ENCODE results near the gene PSMD13.

PSMD13 gene

DNA sequence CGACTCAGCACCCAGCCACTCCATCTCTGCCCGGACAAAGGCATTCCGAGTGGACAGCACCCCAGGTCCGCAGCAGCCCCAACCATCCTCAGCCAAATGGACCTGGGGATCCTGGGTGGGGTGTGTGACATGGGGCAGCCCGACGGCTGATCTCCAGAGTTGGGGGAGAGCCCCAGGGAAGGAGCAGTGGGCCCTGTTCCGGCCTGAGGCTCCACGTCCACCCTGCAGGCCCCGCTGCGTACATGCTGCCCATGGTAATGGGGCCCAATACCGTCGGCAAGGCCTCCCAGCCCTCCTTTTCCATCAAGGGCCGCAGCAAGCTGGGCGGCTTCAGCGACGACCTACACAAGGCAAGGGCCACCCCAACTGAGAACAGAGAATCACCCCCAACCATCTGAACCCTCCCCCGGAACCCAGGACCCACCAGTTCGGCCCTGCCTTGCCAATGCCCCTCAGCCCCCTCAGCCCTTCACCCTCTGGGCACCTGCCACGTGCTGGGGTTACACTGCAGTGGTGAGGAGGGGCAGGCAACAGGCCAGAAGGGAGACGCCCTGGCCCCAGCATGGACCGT lies 38.5 kb upstream of the PSMD13 start:
- Histone ChIP-seq H3K4me1 (ENCODE audit: control insufficient read depth, insufficient read depth, low read length) (no peaks in the 10 kb centered on the region), H3K27me3 (ENCODE audit: control insufficient read depth, insufficient read depth, low read length) (no peaks in the 10 kb centered on the region), H3K9ac (ENCODE audit: low read depth, low read length) (no peak overlapping the region)

DNA sequence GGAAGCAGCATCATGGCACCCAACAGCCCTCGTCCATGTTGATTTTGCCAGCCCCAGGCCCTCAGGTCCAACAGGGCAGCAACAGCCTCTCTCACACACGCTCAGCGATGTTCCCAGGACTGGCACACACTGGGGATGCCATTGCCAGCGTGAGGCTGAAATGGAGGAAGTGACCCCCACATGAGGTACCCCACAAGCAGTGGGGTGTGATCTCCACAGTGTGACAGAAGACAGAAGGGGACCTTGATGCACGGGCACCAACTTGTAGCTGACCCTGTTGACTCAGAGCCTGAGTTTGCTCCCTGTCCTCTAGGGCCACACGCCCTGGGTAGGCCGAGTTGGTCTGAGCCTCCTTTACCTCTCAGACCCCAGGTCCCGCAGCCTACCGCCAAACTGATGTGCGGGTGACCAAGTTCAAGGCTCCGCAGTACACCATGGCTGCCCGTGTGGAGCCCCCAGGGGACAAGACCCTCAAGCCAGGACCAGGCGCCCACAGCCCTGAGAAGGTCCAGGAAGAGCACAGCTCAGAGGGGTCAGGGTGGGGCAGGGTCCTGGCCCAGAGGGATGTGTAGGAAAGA lies 37.7 kb upstream of the PSMD13 start:
- peaks cover 4% of the 10 kb centered on the region for H3K36me3 ChIP-seq (ENCODE audit: control insufficient read depth, insufficient read depth, low read length)
- H3K27ac ChIP-seq (ENCODE audit: low read depth, low read length) = no peak overlapping the region

More for the DNA sequence above, 38.5 kb upstream of the PSMD13 start:
- no peaks in the 10 kb centered on the region for H3K36me3 ChIP-seq (ENCODE audit: control insufficient read depth, insufficient read depth, low read length)
- H3K27ac ChIP-seq (ENCODE audit: low read depth, low read length) = no peak overlapping the region
- no peak overlapping the region for H3K4me3 ChIP-seq (ENCODE audit: low read depth, low read length)
- H3K9me3 ChIP-seq (ENCODE audit: control insufficient read depth, insufficient read depth, low read length) = no peaks in the 10 kb centered on the region; the same call in 1 of the 2 replicates

DNA sequence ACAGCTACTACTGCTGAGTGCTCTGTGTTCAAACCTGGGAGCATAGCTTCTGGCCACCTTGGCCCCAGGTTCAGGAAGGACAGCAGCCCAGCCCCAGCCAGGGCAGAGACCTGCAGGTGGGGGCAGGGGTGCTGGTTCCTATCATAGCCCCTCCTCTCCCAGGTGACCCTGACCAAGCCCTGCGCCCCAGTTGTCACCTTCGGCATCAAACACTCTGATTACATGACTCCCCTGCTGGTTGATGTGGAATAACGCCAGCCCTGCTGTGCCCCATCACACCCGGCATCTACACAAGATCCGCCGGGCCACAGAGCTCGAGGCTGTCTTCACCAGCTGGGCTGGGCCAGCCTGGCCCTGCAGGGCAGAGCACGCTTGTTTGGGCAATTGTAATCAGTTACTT lies 37.0 kb upstream of the PSMD13 start:
- H3K4me3 ChIP-seq (ENCODE audit: low read depth, low read length) = no peak overlapping the region
- no peak overlapping the region for H3K27ac ChIP-seq (ENCODE audit: low read depth, low read length)
- no peak overlapping the region for H3K9ac ChIP-seq (ENCODE audit: low read depth, low read length)
- peaks cover 10% of the 10 kb centered on the region for H3K36me3 ChIP-seq (ENCODE audit: control insufficient read depth, insufficient read depth, low read length)
- H3K27me3 ChIP-seq (ENCODE audit: control insufficient read depth, insufficient read depth, low read length) = no peaks in the 10 kb centered on the region
- H3K4me1 ChIP-seq (ENCODE audit: control insufficient read depth, insufficient read depth, low read length) = no peaks in the 10 kb centered on the region
- H3K9me3 ChIP-seq (ENCODE audit: control insufficient read depth, insufficient read depth, low read length) = no peaks in the 10 kb centered on the region; the same call in 1 of the 2 replicates

More for the DNA sequence above, 37.7 kb upstream of the PSMD13 start:
- Histone ChIP-seq H3K9me3 (ENCODE audit: control insufficient read depth, insufficient read depth, low read length) (no peaks in the 10 kb centered on the region; the same call in 1 of the 2 replicates), H3K27me3 (ENCODE audit: control insufficient read depth, insufficient read depth, low read length) (no peaks in the 10 kb centered on the region), H3K4me1 (ENCODE audit: control insufficient read depth, insufficient read depth, low read length) (no peaks in the 10 kb centered on the region), H3K9ac (ENCODE audit: low read depth, low read length) (no peak overlapping the region), H3K4me3 (ENCODE audit: low read depth, low read length) (no peak overlapping the region)

DNA sequence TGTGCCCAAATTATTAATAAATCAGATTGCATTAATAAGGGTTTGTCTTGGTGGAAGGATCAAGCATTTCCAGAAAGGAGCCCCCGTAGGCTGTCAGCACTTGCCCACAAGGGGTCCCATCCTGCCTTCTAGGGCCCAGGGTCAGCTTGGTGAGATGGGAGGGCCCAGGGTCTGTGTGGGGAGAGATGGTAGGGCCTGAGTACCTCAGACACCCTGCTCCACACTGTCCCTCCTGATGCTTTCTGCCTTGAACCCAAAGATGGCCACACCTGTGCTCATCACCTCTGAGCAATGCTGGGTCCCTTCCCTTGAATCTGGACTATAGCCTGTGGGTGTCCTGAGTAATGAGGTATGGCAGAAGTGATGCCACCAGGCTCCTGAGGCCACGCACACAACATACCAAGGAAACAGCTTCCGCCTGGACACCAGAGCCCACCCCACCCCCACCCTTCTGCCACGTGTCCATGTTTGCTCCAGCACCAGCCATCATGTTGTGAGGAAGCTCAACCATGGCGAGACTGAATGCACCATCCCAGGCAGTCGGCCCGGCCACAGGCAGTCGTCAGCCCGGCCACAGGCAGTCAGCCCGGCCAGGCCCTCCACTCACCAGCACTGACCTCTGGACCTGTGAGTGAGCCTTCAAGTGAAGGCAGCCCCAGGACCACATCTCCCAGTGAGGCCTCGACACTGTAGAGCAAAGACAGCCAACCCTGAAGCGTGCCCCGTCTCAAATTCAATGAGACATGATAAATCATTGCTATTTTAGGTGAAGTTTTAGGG lies 36.4 kb upstream of the PSMD13 start:
- H3K9ac ChIP-seq (ENCODE audit: low read depth, low read length) = no peak overlapping the region
- H3K27ac ChIP-seq (ENCODE audit: low read depth, low read length) = no peak overlapping the region
- H3K4me3 ChIP-seq (ENCODE audit: low read depth, low read length) = no peak overlapping the region
- no peaks in the 10 kb centered on the region; the same call in 1 of the 2 replicates for H3K9me3 ChIP-seq (ENCODE audit: control insufficient read depth, insufficient read depth, low read length)
- H3K4me1 ChIP-seq (ENCODE audit: control insufficient read depth, insufficient read depth, low read length) = no peaks in the 10 kb centered on the region
- peaks cover 16% of the 10 kb centered on the region for H3K36me3 ChIP-seq (ENCODE audit: control insufficient read depth, insufficient read depth, low read length)
- H3K27me3 ChIP-seq (ENCODE audit: control insufficient read depth, insufficient read depth, low read length) = no peaks in the 10 kb centered on the region

DNA sequence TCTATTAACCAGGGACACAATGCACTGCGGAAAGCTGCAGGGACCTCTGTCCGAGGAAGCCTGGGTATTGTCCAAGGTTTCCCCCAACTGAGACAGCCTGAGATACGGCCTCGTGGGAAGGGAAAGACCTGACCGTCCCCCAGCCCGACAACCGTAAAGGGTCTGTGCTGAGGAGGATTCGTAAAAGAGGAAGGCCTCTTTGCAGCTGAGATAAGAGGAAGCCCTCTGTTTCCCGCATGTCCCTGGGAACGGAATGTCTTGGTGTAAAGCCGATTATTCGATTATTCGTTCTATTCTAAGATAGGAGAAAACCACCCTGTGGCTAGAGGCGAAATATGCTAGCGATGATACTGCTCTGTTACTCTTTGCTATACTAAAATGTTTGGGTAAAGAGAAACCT lies 34.8 kb upstream of the PSMD13 start:
- H3K27me3 ChIP-seq (ENCODE audit: control insufficient read depth, insufficient read depth, low read length) = no peaks in the 10 kb centered on the region
- H3K9ac ChIP-seq (ENCODE audit: low read depth, low read length) = no peak overlapping the region
- peaks cover 19% of the 10 kb centered on the region for H3K36me3 ChIP-seq (ENCODE audit: control insufficient read depth, insufficient read depth, low read length)
- no peaks in the 10 kb centered on the region; the same call in 1 of the 2 replicates for H3K9me3 ChIP-seq (ENCODE audit: control insufficient read depth, insufficient read depth, low read length)
- H3K4me1 ChIP-seq (ENCODE audit: control insufficient read depth, insufficient read depth, low read length) = peaks cover 7% of the 10 kb centered on the region; the same call in 1 of the 2 replicates
- H3K4me3 ChIP-seq (ENCODE audit: low read depth, low read length) = no peak overlapping the region
- H3K27ac ChIP-seq (ENCODE audit: low read depth, low read length) = no peak overlapping the region

DNA sequence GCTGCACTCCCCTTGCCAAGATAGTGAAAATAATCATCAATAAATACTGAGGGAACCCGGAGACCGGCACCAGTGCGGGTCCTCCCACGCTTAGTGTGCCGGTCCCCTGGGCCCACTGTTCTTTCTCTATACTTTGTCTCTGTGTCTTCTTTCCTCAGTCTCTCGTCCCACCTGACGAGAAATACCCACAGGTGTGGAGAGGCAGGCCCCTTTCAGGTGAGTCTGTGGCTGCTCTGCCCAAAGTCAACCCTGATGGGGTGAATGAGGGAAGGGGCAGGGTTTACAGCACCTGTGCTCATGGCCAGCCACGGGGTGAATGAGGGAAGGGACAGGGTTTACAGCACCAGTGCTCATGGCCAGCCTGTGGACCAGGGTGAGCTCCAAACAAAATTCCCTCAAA lies 34.3 kb upstream of the PSMD13 start:
- Histone ChIP-seq H3K4me1 (ENCODE audit: control insufficient read depth, insufficient read depth, low read length) (peaks cover 7% of the 10 kb centered on the region; the same call in 1 of the 2 replicates), H3K27ac (ENCODE audit: low read depth, low read length) (no peak overlapping the region), H3K27me3 (ENCODE audit: control insufficient read depth, insufficient read depth, low read length) (no peaks in the 10 kb centered on the region), H3K9ac (ENCODE audit: low read depth, low read length) (no peak overlapping the region), H3K36me3 (ENCODE audit: control insufficient read depth, insufficient read depth, low read length) (peaks cover 19% of the 10 kb centered on the region), H3K9me3 (ENCODE audit: control insufficient read depth, insufficient read depth, low read length) (no peaks in the 10 kb centered on the region; the same call in 1 of the 2 replicates), H3K4me3 (ENCODE audit: low read depth, low read length) (no peak overlapping the region)

DNA sequence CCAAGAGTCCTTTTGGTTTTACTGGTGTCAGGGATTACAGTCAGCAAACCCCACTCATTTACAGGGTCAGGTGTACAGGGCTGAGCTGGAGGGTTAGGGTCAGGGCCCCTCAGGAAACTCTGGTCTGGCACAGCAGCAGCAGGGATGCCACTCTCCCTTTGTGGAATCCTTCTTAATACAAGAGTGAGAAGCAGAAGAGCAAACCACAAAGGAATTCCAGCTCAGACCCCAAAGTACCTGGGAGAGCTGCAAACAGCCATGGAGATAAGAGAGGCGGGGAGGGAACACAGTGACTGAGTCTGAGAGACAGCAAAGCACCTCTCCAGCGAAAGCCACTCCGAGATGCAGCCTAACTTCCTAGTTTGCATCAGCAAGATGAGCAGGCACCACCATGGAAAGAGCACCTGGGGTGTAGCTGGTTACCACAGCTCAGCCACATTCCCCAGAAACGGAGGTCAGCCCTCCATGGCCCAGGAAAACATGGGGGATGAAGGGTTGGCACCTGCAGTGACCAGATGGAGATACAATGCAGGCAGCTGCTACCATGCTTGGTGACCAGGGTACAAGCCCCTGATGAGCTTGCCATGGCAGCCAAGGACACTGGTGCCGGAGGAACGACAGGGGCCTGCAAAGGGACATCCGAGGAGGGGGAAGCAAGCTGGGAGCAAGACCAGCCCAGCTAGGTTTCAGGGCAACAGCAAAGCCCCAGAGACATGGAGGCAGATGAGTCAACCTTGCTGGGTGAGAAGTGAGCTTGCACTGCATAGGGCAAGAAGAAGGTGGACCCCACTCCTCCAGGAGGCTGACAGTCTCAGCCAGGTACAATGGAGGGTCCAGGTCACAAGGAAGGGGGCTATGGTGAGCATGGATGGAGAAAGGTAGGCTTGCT lies 33.5 kb upstream of the PSMD13 start:
- Histone ChIP-seq H3K36me3 (ENCODE audit: control insufficient read depth, insufficient read depth, low read length) (peaks cover 19% of the 10 kb centered on the region), H3K4me1 (ENCODE audit: control insufficient read depth, insufficient read depth, low read length) (peaks cover 7% of the 10 kb centered on the region; the same call in 1 of the 2 replicates), H3K27me3 (ENCODE audit: control insufficient read depth, insufficient read depth, low read length) (no peaks in the 10 kb centered on the region), H3K27ac (ENCODE audit: low read depth, low read length) (no peak overlapping the region), H3K4me3 (ENCODE audit: low read depth, low read length) (no peak overlapping the region), H3K9me3 (ENCODE audit: control insufficient read depth, insufficient read depth, low read length) (no peaks in the 10 kb centered on the region), H3K9ac (ENCODE audit: low read depth, low read length) (no peak overlapping the region)

DNA sequence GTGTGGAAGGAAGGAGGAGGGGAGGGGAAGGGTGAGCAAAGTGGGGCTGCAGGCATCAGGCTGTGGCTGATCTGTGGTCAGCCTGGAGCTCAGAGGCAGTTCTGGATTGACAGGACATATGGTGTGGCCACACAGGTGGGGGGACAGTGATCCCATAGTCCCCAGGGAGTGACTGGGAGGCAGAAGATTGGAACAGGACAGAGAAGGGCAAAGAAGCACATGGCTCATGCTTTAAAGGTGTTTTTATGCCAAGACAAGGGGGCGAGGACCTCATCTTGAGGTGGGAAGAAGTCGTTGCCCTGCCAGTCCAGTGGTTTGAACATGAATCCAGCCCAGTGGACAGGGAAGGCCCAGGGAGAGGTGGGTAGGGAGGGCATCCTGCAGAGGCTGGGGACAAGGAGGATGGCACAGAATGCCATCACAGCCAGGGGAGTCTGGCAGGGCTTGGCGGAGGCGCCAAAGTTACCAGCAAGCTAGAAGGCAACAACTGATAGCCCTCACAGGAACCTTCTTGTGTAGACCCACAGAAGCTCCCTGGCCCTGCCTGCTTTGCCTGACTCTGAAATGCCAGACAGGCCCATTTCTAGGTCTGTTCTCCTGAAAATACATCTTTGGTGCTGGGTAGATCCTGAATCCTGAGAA lies 32.7 kb upstream of the PSMD13 start:
- H3K27ac ChIP-seq (ENCODE audit: low read depth, low read length) = no peak overlapping the region
- H3K9me3 ChIP-seq (ENCODE audit: control insufficient read depth, insufficient read depth, low read length) = no peaks in the 10 kb centered on the region
- H3K27me3 ChIP-seq (ENCODE audit: control insufficient read depth, insufficient read depth, low read length) = no peaks in the 10 kb centered on the region
- H3K36me3 ChIP-seq (ENCODE audit: control insufficient read depth, insufficient read depth, low read length) = peaks cover 19% of the 10 kb centered on the region
- H3K9ac ChIP-seq (ENCODE audit: low read depth, low read length) = no peak overlapping the region
- no peak overlapping the region for H3K4me3 ChIP-seq (ENCODE audit: low read depth, low read length)
- H3K4me1 ChIP-seq (ENCODE audit: control insufficient read depth, insufficient read depth, low read length) = peaks cover 7% of the 10 kb centered on the region; the same call in 1 of the 2 replicates

DNA sequence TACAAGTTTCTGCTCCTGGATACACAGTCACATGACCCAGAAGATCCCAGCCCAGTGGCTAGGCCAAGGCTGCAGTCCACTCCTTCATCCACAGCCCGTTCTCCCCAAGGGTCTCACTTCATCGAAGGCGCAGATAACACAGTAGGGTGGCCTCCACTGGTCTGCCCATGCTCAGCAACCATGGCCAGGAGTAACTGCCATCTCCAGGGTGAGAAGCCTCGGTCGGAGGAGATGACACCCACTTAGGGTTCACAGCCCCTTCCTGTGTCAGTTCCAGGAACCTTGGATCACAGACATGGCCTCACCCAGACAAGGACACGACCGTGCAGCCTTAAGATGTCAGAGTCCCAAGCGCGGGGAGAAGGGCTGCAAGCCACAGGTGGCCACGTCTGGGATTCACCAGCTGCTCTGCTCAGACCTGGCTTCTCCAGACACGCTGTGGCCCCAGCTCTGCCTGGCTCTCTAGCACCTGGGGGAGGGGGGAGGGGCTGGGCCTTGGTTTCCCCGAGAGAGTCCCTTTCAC lies 32.1 kb upstream of the PSMD13 start:
- Histone ChIP-seq H3K36me3 (ENCODE audit: control insufficient read depth, insufficient read depth, low read length) (peaks cover 21% of the 10 kb centered on the region), H3K27me3 (ENCODE audit: control insufficient read depth, insufficient read depth, low read length) (no peaks in the 10 kb centered on the region), H3K9me3 (ENCODE audit: control insufficient read depth, insufficient read depth, low read length) (no peaks in the 10 kb centered on the region), H3K27ac (ENCODE audit: low read depth, low read length) (no peak overlapping the region), H3K4me1 (ENCODE audit: control insufficient read depth, insufficient read depth, low read length) (peaks cover 7% of the 10 kb centered on the region; the same call in 1 of the 2 replicates), H3K4me3 (ENCODE audit: low read depth, low read length) (no peak overlapping the region), H3K9ac (ENCODE audit: low read depth, low read length) (no peak overlapping the region)
